Cardiac fibroblast (primary cell): ENCODE results near the gene CPZ.

Experiments
- DNase-seq, 2 donors: peaks; one replicate each; pipeline versions ENCODE4 v3.0.0 to v3.0.0-alpha.2; 2010; ENCODE audit warnings: low read depth in 2 of 2
- H3K4me3 ChIP-seq, 2 donors: replicated peaks in 1 of 2; 1 replicate in 1 of 2; 2 replicates in 1 of 2; pipeline ENCODE4 v1.5.1; 2011; ENCODE audit warnings: low read depth in 2 of 2, low read length in 2 of 2, mild to moderate bottlenecking in 2 of 2, moderate library complexity in 1 of 2
- CTCF ChIP-seq: IDR thresholded peaks from one replicate; pipeline ENCODE4 v1.5.1; 2011; ENCODE audit warnings: low read depth, mild to moderate bottlenecking, low read length, inconsistent platforms

CPZ gene

DNA sequence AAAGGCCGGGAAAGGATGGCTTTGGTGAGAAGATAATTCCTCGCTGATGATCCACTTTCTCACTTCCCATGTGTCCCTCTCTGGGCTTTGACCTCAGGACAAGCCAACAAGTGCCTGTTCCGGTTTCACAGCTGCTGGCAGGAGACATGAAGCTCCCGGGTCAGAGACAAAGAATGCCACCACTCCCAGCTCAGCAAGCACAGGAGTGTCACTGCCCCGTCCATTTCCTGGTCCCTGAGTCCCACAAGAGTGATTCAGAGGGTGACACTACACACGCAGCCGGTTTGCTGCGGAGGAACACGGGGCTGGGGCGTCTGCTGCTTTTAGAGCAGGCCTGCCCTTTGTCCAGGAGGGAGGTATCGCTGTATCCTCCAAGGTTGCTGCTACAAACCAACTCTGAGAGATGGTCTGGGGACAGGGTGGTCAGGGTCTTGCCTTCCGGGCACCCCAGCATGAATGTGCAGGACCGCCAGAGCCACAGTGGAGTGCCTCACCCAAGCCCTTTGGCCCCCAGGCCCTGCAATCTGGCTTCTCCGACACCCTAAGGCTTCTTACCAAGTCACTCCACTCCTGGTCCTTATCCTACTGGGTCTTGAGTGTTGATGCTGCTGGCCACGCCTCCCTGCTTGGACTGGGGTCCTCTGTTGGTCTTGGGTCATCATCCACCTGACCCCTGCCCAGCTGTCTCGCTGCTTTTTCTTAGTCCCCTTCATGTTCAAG, 49.5 kb downstream of the CPZ start:
- H3K4me3 ChIP-seq = no peak overlapping the region
- no peak for DNase-seq
- TF ChIP-seq CTCF = no peak

- no peak for TF ChIP-seq CTCF
- no peak for DNase-seq
- H3K4me3 ChIP-seq = no peak overlapping the region
Observed at GRCh38 chr4:8642651-8643321, 50.2 kb downstream of the CPZ start.

DNA sequence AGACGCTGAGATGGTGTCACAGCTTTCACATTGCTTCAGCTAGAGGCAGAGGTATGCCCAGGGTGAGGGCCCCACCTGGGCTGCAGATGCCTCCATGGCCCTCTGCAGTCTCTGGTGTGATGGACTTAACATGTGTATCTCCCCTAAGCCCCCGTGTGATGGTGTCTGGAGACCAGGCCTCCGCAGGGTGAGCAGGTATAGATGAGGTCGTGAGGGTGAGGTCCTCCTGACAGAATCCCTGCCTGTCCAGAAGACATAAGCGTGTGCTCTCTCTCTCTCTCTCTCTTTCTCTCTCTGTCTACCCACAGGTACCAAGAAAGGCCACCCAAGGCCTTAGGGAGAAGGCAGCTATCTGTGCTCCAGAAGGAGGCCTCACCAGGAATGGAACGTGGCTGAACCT, 50.9 kb downstream of the CPZ start:
- TF ChIP-seq CTCF = no peak
- DNase-seq = no peak
- H3K4me3 ChIP-seq = no peak overlapping the region

GRCh38 chr4:8643986-8644385, 51.4 kb downstream of the CPZ start:
- no peak for TF ChIP-seq CTCF
- H3K4me3 ChIP-seq = no peak overlapping the region
- no peak for DNase-seq

DNA sequence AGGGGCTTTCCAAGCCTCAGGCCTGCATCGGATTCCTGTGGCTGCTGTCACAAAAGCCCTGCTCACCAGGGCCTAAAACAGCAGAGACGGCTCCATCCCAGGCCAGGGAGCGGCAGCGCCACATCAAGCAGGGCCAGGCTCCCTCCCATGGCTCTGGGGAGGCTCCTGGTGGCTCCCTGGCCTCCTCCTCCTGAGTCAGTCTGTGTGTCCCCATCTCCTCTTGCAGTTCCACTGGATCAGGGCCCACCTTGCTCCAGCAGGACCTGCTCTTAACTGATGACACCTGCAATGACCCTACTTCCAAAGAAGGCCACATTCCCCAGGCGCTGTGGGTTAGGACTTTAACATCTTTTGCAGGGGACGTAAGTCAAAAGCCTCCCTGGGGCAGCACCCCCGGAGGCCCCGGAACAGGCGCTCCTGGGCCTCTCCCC, 51.9 kb downstream of the CPZ start:
- no peak for DNase-seq
- H3K4me3 ChIP-seq = no peak overlapping the region
- no peak for TF ChIP-seq CTCF

GRCh38 chr4:8644966-8645752, 52.6 kb downstream of the CPZ start:
- no peak for TF ChIP-seq CTCF
- DNase-seq = no peak

More at GRCh38 chr4:8644966-8645752, 52.6 kb downstream of the CPZ start:
- H3K4me3 ChIP-seq = no peak overlapping the region
